ENCODE data around the gene C17orf113.

Gene C17orf113

DNA sequence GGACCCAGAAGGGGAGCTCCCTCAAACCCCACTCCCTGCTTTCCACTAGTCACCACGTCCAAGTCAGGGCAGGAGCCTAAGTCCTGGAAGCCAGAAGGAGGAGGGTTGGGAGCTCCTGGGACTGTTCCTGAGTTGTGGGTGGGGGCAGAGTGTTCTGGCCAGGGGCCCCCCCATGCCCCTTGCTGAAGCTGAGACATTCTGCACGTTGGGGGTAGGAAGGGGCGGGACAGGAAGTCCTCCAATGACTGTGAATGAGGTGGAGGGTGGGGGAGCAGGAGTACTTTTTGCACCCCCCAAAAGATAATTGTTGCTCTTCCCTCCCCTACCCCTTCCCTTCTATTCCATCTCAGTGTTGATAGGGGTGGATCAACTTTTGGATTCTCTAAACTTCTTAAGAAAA, 21.4 kb upstream of the C17orf113 start:
- no peak overlapping the region for H3K27ac ChIP-seq (ENCODE audit: low read depth in 2 of 2, low read length in 2 of 2)
- H3K27me3 ChIP-seq (ENCODE audit: control insufficient read depth in 2 of 2, insufficient read depth in 2 of 2, low read length in 2 of 2) = peaks cover 21 to 23% of the 10 kb centered on the region in 2 donors
- H3K9me3 ChIP-seq (ENCODE audit: control insufficient read depth in 2 of 2, low read length in 2 of 2) = no peaks in the 10 kb centered on the region
- H3K4me1 ChIP-seq (ENCODE audit: control insufficient read depth in 2 of 2, insufficient read depth in 2 of 2, low read length in 2 of 2) = peaks cover 9 to 13% of the 10 kb centered on the region in 2 donors
- no peak overlapping the region for H3K4me3 ChIP-seq (ENCODE audit: low read length in 2 of 2)
- no peak overlapping the region for H3K9ac ChIP-seq (ENCODE audit: low read depth in 1 of 2, low read length in 2 of 2)
- H3K36me3 ChIP-seq (ENCODE audit: control insufficient read depth in 2 of 2, insufficient read depth in 2 of 2, low read length in 2 of 2) = no peaks in the 10 kb centered on the region

DNA sequence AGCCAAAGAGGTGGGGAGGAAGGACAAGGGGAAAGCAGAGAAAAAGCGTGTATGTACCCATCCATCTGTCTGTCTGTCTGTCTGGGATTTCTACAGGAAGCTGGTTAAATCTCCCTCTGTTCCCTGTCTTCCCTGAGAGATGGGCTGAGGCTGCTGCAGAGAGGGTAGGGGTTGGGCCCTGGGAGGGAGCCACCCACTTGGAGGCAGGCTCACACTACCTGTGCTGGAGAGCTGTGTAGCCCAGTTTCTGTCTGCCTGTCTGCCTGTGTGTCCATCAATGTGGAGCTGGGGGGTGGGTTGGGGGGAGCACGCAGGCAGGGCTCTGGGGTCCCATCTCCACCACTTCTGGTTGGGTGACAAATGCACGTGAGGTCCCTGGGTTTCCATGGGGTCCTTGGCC, 18.6 kb upstream of the C17orf113 start:
- no peak overlapping the region for H3K9ac ChIP-seq (ENCODE audit: low read depth in 1 of 2, low read length in 2 of 2)
- no peaks in the 10 kb centered on the region for H3K36me3 ChIP-seq (ENCODE audit: control insufficient read depth in 2 of 2, insufficient read depth in 2 of 2, low read length in 2 of 2)
- H3K27ac ChIP-seq (ENCODE audit: low read depth in 2 of 2, low read length in 2 of 2) = no peak overlapping the region
- peaks cover 9 to 13% of the 10 kb centered on the region in 2 donors for H3K4me1 ChIP-seq (ENCODE audit: control insufficient read depth in 2 of 2, insufficient read depth in 2 of 2, low read length in 2 of 2)
- no peaks in the 10 kb centered on the region for H3K9me3 ChIP-seq (ENCODE audit: control insufficient read depth in 2 of 2, low read length in 2 of 2)
- H3K4me3 ChIP-seq (ENCODE audit: low read length in 2 of 2) = no peak overlapping the region
- H3K27me3 ChIP-seq (ENCODE audit: control insufficient read depth in 2 of 2, insufficient read depth in 2 of 2, low read length in 2 of 2) = peaks cover 21 to 23% of the 10 kb centered on the region in 2 donors

DNA sequence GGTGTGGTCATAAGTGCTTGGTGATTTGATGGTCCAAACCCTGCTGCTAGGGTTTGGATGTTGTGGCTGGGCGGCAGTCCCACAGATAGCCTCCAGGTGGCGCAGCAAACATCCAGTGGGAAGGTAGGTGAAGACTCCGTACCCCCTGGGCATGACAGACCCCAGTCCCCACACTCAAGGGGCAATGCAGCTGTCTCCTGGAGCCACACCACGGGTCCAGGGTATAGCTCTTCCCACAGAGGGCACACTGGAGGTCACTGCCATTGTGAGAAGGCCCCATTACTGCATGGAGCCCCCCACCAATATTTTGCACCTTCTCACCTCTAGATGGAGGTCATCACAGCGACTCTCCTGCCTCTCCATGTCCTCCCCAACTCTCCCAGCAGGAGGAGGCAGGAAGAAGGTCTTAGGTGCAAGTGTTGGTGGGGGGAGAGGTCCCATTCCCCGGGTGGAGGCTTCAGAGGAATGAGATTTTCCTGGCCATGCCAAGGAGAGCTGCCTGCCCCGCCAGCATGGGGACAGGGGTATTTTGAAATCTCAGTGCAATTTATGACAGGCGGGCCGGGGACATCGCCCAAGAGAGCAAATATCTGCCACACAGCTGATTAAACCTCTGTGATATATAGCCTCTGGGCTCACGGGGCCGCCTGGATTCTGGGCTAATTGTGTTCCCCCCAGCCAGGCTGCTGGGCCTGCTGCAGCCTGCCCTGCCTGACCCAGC, 17.1 kb upstream of the C17orf113 start:
- no peaks in the 10 kb centered on the region for H3K36me3 ChIP-seq (ENCODE audit: control insufficient read depth in 2 of 2, insufficient read depth in 2 of 2, low read length in 2 of 2)
- no peak overlapping the region for H3K27ac ChIP-seq (ENCODE audit: low read depth in 2 of 2, low read length in 2 of 2)
- no peak overlapping the region for H3K9ac ChIP-seq (ENCODE audit: low read depth in 1 of 2, low read length in 2 of 2)
- no peak overlapping the region for H3K4me3 ChIP-seq (ENCODE audit: low read length in 2 of 2)
- H3K4me1 ChIP-seq (ENCODE audit: control insufficient read depth in 2 of 2, insufficient read depth in 2 of 2, low read length in 2 of 2) = peaks cover 9 to 13% of the 10 kb centered on the region in 2 donors
- no peaks in the 10 kb centered on the region for H3K9me3 ChIP-seq (ENCODE audit: control insufficient read depth in 2 of 2, low read length in 2 of 2)
- peaks cover 12 to 21% of the 10 kb centered on the region in 2 donors for H3K27me3 ChIP-seq (ENCODE audit: control insufficient read depth in 2 of 2, insufficient read depth in 2 of 2, low read length in 2 of 2)

DNA sequence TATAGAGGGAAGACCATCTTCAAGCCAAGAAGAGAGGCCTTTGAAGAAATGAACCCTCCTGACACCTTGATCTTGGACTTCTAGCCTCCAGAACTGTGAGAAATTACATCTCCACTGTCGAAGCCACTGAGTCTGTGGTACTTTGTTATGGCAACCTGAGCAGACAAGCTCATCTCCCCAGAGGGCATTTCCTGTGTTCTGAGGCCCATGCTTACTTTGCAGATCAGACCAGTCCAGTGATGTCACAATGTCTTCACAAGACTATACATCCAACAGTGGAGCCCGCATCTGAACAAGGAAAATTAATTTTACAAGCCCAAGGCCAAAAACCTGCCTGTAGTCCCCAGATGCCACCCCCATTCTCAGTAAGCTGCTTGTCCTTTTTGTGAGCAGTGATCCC, 14.8 kb upstream of the C17orf113 start:
- Histone ChIP-seq H3K4me3 (ENCODE audit: low read length in 2 of 2) (no peak overlapping the region), H3K27ac (ENCODE audit: low read depth in 2 of 2, low read length in 2 of 2) (no peak overlapping the region), H3K9ac (ENCODE audit: low read depth in 1 of 2, low read length in 2 of 2) (no peak overlapping the region), H3K27me3 (ENCODE audit: control insufficient read depth in 2 of 2, insufficient read depth in 2 of 2, low read length in 2 of 2) (peaks cover 0 to under 1% of the 10 kb centered on the region in 2 donors), H3K9me3 (ENCODE audit: control insufficient read depth in 2 of 2, low read length in 2 of 2) (no peaks in the 10 kb centered on the region), H3K4me1 (ENCODE audit: control insufficient read depth in 2 of 2, insufficient read depth in 2 of 2, low read length in 2 of 2) (peaks cover 9 to 10% of the 10 kb centered on the region in 2 donors), H3K36me3 (ENCODE audit: control insufficient read depth in 2 of 2, insufficient read depth in 2 of 2, low read length in 2 of 2) (no peaks in the 10 kb centered on the region)

DNA sequence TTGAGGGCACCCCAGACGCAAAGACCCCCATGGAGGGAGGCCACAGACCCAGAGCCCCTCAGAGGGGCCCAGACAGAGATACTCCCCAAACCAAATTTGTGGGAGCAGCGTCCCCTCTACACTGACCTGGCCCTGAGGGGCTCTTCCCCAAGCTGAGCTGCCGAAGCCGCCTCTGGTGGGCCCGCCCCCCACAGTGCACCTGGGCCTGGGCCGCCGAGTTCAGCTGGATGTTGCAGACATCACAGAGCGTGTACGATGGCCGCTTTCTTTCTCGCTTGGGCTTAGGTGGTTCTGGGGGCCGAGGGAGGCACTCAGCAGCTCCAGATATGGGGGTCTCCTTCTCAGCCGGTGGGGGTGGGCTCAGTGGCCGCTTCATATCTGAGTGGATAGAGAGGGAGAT, 12.3 kb upstream of the C17orf113 start:
- no peak overlapping the region for H3K9ac ChIP-seq (ENCODE audit: low read depth in 1 of 2, low read length in 2 of 2)
- H3K27ac ChIP-seq (ENCODE audit: low read depth in 2 of 2, low read length in 2 of 2) = no peak overlapping the region
- H3K4me1 ChIP-seq (ENCODE audit: control insufficient read depth in 2 of 2, insufficient read depth in 2 of 2, low read length in 2 of 2) = peaks cover 4 to 7% of the 10 kb centered on the region in 2 donors
- H3K36me3 ChIP-seq (ENCODE audit: control insufficient read depth in 2 of 2, insufficient read depth in 2 of 2, low read length in 2 of 2) = no peaks in the 10 kb centered on the region
- H3K4me3 ChIP-seq (ENCODE audit: low read length in 2 of 2) = no peak overlapping the region
- H3K27me3 ChIP-seq (ENCODE audit: control insufficient read depth in 2 of 2, insufficient read depth in 2 of 2, low read length in 2 of 2) = no peaks in the 10 kb centered on the region
- no peaks in the 10 kb centered on the region for H3K9me3 ChIP-seq (ENCODE audit: control insufficient read depth in 2 of 2, low read length in 2 of 2)

DNA sequence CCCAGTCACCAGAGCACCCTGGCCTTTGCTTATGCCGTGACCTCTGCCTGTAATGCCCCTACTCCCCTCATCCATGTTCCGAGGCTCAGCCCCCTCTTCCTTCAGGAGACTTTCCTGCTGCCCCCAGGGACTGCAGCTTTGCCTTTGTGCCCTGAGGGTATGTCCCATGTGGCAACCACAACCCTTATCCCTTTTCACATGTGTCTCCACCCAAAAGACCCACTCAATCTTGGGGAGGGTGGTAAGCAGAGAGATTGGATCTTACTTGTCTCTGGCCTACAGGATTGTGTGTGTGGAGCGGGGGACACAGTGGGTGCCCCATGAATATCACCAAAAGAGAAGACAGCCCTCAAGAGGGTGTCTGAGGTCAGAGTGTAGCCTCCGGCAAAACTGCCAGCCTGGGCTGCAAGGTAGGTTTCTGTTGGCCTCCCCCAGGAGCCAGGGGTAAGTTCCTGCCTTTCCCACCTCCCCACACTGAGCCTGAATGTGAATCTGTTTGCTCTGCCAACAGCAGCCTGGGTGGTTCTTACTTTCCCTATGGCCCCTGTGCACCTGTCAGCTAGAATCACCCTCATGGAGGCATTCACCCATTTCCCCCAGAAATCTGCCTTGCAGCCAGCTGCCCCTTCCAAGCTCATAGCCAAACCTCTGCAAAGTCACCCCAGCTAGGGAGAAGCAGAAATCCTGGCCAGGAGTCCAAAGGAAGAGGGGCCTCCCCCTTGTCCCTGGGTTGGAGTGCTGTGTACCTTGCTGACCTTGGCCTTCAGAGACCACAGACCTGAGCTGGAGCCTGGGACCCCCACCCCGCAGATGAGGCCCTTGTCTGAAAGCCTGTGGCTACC, 11.5 kb upstream of the C17orf113 start:
- Histone ChIP-seq H3K36me3 (ENCODE audit: control insufficient read depth in 2 of 2, insufficient read depth in 2 of 2, low read length in 2 of 2) (no peaks in the 10 kb centered on the region), H3K9ac (ENCODE audit: low read depth in 1 of 2, low read length in 2 of 2) (no peak overlapping the region), H3K27me3 (ENCODE audit: control insufficient read depth in 2 of 2, insufficient read depth in 2 of 2, low read length in 2 of 2) (no peaks in the 10 kb centered on the region), H3K4me1 (ENCODE audit: control insufficient read depth in 2 of 2, insufficient read depth in 2 of 2, low read length in 2 of 2) (peaks cover 0 to 4% of the 10 kb centered on the region in 2 donors), H3K9me3 (ENCODE audit: control insufficient read depth in 2 of 2, low read length in 2 of 2) (no peaks in the 10 kb centered on the region), H3K4me3 (ENCODE audit: low read length in 2 of 2) (no peak overlapping the region), H3K27ac (ENCODE audit: low read depth in 2 of 2, low read length in 2 of 2) (no peak overlapping the region)

DNA sequence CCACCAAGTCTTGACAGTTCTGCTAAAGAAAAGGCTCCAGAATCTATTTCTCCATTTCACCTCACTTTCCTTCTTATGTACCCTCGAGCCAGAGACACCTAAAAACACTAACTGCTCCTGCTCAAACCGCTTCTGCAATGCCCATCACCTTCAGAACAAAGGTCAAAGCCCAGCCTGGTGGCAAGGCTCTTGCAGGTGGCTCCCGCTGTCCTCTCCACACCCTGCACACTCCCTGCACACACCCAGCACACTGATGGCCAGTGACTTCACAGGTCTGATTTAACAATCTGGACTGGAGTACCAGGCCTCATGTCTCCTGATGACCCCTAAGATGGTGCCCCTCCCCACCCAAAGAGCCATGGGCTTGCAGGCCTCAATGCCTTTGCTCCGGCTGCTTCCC, 9.8 kb upstream of the C17orf113 start:
- Histone ChIP-seq H3K9ac (ENCODE audit: low read depth in 1 of 2, low read length in 2 of 2) (no peak overlapping the region), H3K4me1 (ENCODE audit: control insufficient read depth in 2 of 2, insufficient read depth in 2 of 2, low read length in 2 of 2) (peaks cover 0 to 4% of the 10 kb centered on the region in 2 donors), H3K27ac (ENCODE audit: low read depth in 2 of 2, low read length in 2 of 2) (no peak overlapping the region), H3K4me3 (ENCODE audit: low read length in 2 of 2) (no peak overlapping the region), H3K36me3 (ENCODE audit: control insufficient read depth in 2 of 2, insufficient read depth in 2 of 2, low read length in 2 of 2) (no peaks in the 10 kb centered on the region), H3K27me3 (ENCODE audit: control insufficient read depth in 2 of 2, insufficient read depth in 2 of 2, low read length in 2 of 2) (no peaks in the 10 kb centered on the region), H3K9me3 (ENCODE audit: control insufficient read depth in 2 of 2, low read length in 2 of 2) (no peaks in the 10 kb centered on the region)

DNA sequence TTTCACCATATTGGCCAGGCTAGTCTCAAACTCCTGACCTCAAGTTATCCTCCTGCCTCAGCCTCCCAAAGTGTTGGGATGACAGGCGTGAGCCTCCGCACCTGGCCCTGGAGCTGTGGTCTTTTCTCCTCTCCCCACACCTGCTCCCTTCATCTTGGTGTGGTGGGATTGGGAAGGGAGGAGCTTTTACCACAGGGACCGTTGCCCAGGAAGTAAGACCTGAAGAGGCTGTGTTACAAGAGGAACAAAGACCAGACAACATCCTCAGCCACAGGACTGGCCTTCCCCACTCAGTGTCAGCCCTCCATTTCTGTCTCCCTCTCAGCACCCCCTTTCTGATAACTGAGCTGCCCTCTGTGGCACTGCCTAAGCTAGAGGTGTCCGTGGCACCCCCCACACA, 9.4 kb upstream of the C17orf113 start:
- Histone ChIP-seq H3K27me3 (ENCODE audit: control insufficient read depth in 2 of 2, insufficient read depth in 2 of 2, low read length in 2 of 2) (no peaks in the 10 kb centered on the region), H3K36me3 (ENCODE audit: control insufficient read depth in 2 of 2, insufficient read depth in 2 of 2, low read length in 2 of 2) (no peaks in the 10 kb centered on the region), H3K9me3 (ENCODE audit: control insufficient read depth in 2 of 2, low read length in 2 of 2) (no peaks in the 10 kb centered on the region), H3K4me1 (ENCODE audit: control insufficient read depth in 2 of 2, insufficient read depth in 2 of 2, low read length in 2 of 2) (peaks cover 0 to 4% of the 10 kb centered on the region in 2 donors), H3K27ac (ENCODE audit: low read depth in 2 of 2, low read length in 2 of 2) (no peak overlapping the region), H3K9ac (ENCODE audit: low read depth in 1 of 2, low read length in 2 of 2) (no peak overlapping the region), H3K4me3 (ENCODE audit: low read length in 2 of 2) (no peak overlapping the region)

DNA sequence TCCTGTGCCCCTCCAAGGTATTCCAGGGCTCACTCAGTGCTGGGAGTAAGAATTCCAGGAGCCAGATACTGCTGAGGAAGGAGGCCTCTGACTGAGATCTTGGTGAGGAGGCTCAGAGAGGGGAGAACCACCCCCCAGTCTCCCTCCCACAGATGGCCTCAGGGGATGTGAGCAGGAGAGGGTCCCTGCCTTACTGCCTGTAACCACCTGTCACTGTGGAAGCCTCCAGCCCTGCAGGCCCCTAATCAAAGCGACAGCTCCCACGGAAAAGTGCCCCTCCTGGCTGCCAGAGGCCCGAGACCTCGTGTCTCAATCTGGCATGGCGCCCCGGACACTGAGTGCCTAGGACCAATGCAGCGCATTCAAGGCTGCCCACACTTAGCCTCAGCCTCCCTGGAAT, 7.7 kb upstream of the C17orf113 start:
- Histone ChIP-seq H3K4me3 (ENCODE audit: low read length in 2 of 2) (no peak overlapping the region), H3K9ac (ENCODE audit: low read depth in 1 of 2, low read length in 2 of 2) (no peak overlapping the region), H3K27me3 (ENCODE audit: control insufficient read depth in 2 of 2, insufficient read depth in 2 of 2, low read length in 2 of 2) (peaks cover 0 to 4% of the 10 kb centered on the region in 2 donors), H3K4me1 (ENCODE audit: control insufficient read depth in 2 of 2, insufficient read depth in 2 of 2, low read length in 2 of 2) (peaks cover 0 to 4% of the 10 kb centered on the region in 2 donors), H3K36me3 (ENCODE audit: control insufficient read depth in 2 of 2, insufficient read depth in 2 of 2, low read length in 2 of 2) (no peaks in the 10 kb centered on the region), H3K9me3 (ENCODE audit: control insufficient read depth in 2 of 2, low read length in 2 of 2) (no peaks in the 10 kb centered on the region), H3K27ac (ENCODE audit: low read depth in 2 of 2, low read length in 2 of 2) (no peak overlapping the region)

DNA sequence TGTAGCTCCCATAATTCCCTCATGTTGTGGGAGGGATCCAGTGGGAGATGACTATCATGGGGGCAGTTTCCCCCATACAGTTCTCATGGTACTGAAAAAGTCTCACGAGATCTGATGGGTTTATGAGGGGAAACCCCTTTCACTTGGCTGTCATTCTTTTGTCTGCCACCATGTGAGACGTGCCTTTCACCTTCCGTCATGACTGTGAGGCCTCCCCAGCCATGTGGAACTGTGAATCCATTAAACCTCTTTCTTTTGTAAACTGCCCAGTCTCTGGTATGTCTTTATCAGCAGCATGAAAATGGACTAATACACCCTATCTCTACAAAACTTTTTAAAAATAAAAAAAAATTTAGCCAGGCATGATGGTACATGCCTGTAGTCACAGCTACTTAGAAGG, 6.2 kb upstream of the C17orf113 start:
- H3K36me3 ChIP-seq (ENCODE audit: control insufficient read depth in 2 of 2, insufficient read depth in 2 of 2, low read length in 2 of 2) = no peaks in the 10 kb centered on the region
- no peak overlapping the region for H3K4me3 ChIP-seq (ENCODE audit: low read length in 2 of 2)
- no peak overlapping the region for H3K9ac ChIP-seq (ENCODE audit: low read depth in 1 of 2, low read length in 2 of 2)
- no peaks in the 10 kb centered on the region for H3K9me3 ChIP-seq (ENCODE audit: control insufficient read depth in 2 of 2, low read length in 2 of 2)
- no peak overlapping the region for H3K27ac ChIP-seq (ENCODE audit: low read depth in 2 of 2, low read length in 2 of 2)
- peaks cover 0 to 5% of the 10 kb centered on the region in 2 donors for H3K27me3 ChIP-seq (ENCODE audit: control insufficient read depth in 2 of 2, insufficient read depth in 2 of 2, low read length in 2 of 2)
- H3K4me1 ChIP-seq (ENCODE audit: control insufficient read depth in 2 of 2, insufficient read depth in 2 of 2, low read length in 2 of 2) = peaks cover 0 to 4% of the 10 kb centered on the region in 2 donors

Measured in mucosa of rectum (tissue), 2 donors.